K562 (cell line): ENCODE results near the gene UNKL. TPM values are rescaled to one million over a fixed set of nuclear protein-coding genes. Genes with fewer than 3 reads are reported as not detected.

Experiments
- CREBBP ChIP-seq: IDR thresholded peaks from one replicate; pipeline ENCODE4 v1.6.1; 2012; ENCODE audit warnings: low read depth, mild to moderate bottlenecking, control low read depth, inconsistent platforms, low read length
- GTF2E2 ChIP-seq: fragments of 200-800 bp; sonication (Bioruptor generic); IDR thresholded peaks from 2 replicates; pipeline ENCODE4 v1.6.1; 2016; ENCODE audit warnings: missing genetic modification characterization, missing compliant biosample characterization
- IFI16 ChIP-seq: fragments of 250-450 bp; sonication (Bioruptor Pico); IDR thresholded peaks from 2 replicates; pipeline ENCODE4 v2.1.2; 2022; ENCODE audit warnings: mild to moderate bottlenecking, inconsistent platforms
- KLF16 ChIP-seq: IDR thresholded peaks from 2 replicates; pipeline ENCODE4 v1.6.1; 2016; ENCODE audit warnings: antibody characterized with exemption
- NRF1 ChIP-seq, 2 experiments: fragments of 450-650 bp; IDR thresholded peaks in 1 of 2; conservative IDR thresholded peaks in 1 of 2; 2 replicates each; pipeline ENCODE4 v1.6.1; 2014; ENCODE audit warnings: mild to moderate bottlenecking in 2 of 2
- POLR2A ChIP-seq: fragments of 450-650 bp; conservative IDR thresholded peaks from 2 replicates; pipeline ENCODE4 v1.6.1; 2016
- RBM14 ChIP-seq: fragments of 200-400 bp; formaldehyde crosslinking; IDR thresholded peaks from 2 replicates; pipeline ENCODE4 v1.6.1; 2018; ENCODE audit warnings: low read depth, mild to moderate bottlenecking, low read length, moderate library complexity, borderline replicate concordance; ENCODE audit not compliant: insufficient read depth
- RUNX1 ChIP-seq: sonication (generic); IDR thresholded peaks from 2 replicates; pipeline ENCODE4 v1.6.1; 2016; ENCODE audit warnings: antibody characterized with exemption, low read depth
- SIX5 ChIP-seq, 2 experiments: IDR thresholded peaks; 2 replicates each; pipeline ENCODE4 v1.6.1; 2011; ENCODE audit warnings: low read length in 2 of 2, borderline replicate concordance in 1 of 2, low read depth in 1 of 2, mild to moderate bottlenecking in 1 of 2, moderate library complexity in 1 of 2; ENCODE audit not compliant: insufficient read depth in 1 of 2
- STAG1 ChIP-seq: sonication (generic); formaldehyde crosslinking; IDR thresholded peaks from 2 replicates; pipeline ENCODE4 v1.5.0; 2020; ENCODE audit warnings: missing genetic modification reagents, borderline replicate concordance
- STAT6 ChIP-seq: sonication (generic); formaldehyde crosslinking; IDR thresholded peaks from 2 replicates; pipeline ENCODE4 v1.8.1; 2023; ENCODE audit warnings: mild to moderate bottlenecking, missing genetic modification reagents
- YBX1 ChIP-seq: fragments of 450-650 bp; IDR thresholded peaks from 2 replicates; pipeline ENCODE4 v1.7.1; 2016; ENCODE audit warnings: mild to moderate bottlenecking
- ZBTB12 ChIP-seq: fragments of 250-450 bp; sonication (Bioruptor Pico); IDR thresholded peaks from 2 replicates; pipeline ENCODE4 v1.4.0; 2020
- ZC3H4 ChIP-seq: sonication (generic); formaldehyde crosslinking; IDR thresholded peaks from 2 replicates; pipeline ENCODE4 v1.9.0; 2021; ENCODE audit warnings: missing genetic modification reagents, borderline replicate concordance
- ZNF165 ChIP-seq: fragments of 250-450 bp; sonication (Bioruptor Pico); IDR thresholded peaks from 2 replicates; pipeline ENCODE4 v1.4.0; 2020; ENCODE audit warnings: borderline replicate concordance
- ZNF274 ChIP-seq: IDR thresholded peaks from 2 replicates; pipeline ENCODE4 v1.6.1; 2011; ENCODE audit warnings: low read depth, mild to moderate bottlenecking, low read length, moderate library complexity, borderline replicate concordance
- ZNF384 ChIP-seq: IDR thresholded peaks from 2 replicates; pipeline ENCODE4 v1.6.1; 2012; ENCODE audit warnings: low read depth, low read length, improper control_type of control experiment
- ZNF551 ChIP-seq: fragments of 250-450 bp; sonication (Bioruptor Pico); IDR thresholded peaks from 2 replicates; pipeline ENCODE4 v1.5.0; 2021; ENCODE audit warnings: mild to moderate bottlenecking, moderate library complexity
- ZNF655 ChIP-seq: fragments of 250-450 bp; sonication (Bioruptor Pico); IDR thresholded peaks from 2 replicates; pipeline ENCODE4 v1.5.0; 2021
- polyA plus RNA-seq, 8 experiments: library from polyadenylated mRNA; depleted of rRNA in 4 of 8; stranded (reverse) in 5 of 8; unstranded in 3 of 8; fragments of >200 nt; fragmentation: Nextera tagmentation in 2 of 8; fragmentation: Illumina TruSeq in 1 of 8; extraction: Ambion mirVana in 2 of 8; extraction: Trizol in 1 of 8; gene quantifications; 2 replicates each; pipeline versions ENCODE4 v1.2.1 to v1.2.3, GENCODE V29; 2011 to 2014; ENCODE audit warnings: inconsistent platforms in 1 of 8, missing spikeins in 1 of 8
- total RNA-seq, 7 experiments: library from RNA; depleted of rRNA in 6 of 7; stranded (reverse); fragments of >200 nt in 6 of 7; fragmentation: Illumina TruSeq in 2 of 7; extraction: Trizol in 2 of 7; gene quantifications; 2 replicates each; pipeline versions ENCODE4 v1.2.1 to v1.2.3, GENCODE V29; 2011 to 2021; ENCODE audit warnings: low replicate concordance in 1 of 7
- TF ChIP-seq, protein P1 (sequence below): fragments of 150-350 bp; IDR thresholded peaks from 2 replicates; pipeline ENCODE4 v1.6.1; 2014; ENCODE audit warnings: low read depth, mild to moderate bottlenecking, low read length, borderline replicate concordance

Gene UNKL
- total and polyA plus RNA-seq, 9 of the 15 experiments (the other 6 are each of a cell fraction or from before 2014, with no cell fraction given) = 0.37 to 30.2 (median 5.1) TPM

DNA sequence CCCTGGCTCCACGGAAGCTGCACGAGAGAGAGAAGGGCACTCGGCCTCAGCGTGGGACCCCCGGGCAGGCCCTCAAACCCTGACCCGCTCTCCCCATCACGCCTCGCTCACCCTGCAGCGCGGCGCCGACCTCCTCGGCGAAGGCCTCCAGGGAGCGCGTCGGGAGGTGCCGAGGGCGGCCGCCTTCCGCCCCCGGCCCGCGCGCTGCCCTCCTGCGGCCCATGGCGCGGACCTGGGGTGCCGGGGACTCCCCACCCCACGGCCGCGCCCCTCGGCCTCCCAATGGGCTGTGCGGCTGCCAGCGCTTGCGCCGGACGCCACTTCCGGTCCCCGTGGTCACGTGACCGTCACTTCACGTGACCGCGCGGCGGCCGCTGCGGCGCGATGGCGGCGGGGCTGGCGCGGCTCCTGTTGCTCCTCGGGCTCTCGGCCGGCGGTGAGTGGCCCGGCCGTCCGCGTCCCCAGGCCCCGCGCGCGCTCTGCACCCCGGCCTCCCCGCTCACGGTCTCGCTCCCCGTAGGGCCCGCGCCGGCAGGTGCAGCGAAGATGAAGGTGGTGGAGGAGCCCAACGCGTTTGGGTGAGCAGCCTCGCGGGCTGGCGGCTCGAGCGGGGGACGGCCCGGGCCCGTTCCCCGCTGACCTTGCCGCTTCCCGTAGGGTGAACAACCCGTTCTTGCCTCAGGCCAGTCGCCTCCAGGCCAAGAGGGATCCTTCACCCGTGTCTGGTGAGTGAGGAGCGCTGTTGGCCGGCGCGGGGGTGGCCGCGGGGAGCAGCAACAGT is 62.7 kb downstream of the UNKL start, which contains the start of the genes GNPTG and TSR3 (continued):
- TF ChIP-seq STAT6 (CRISPR knock-in tag) (no peak), GTF2E2 (tag) (no peak), RBM14 (no peak), STAG1 (CRISPR knock-in tag) (no peak), CREBBP (no peak), ZNF274 (no peak), POLR2A (peak; percentile 29; the same call in 1 of the 2 replicates), ZBTB12 (CRISPR knock-in tag) (0 out of 2 replicates have a peak, but pooled peaks have one; percentile 48), IFI16 (CRISPR knock-in tag) (no peak), ZNF551 (CRISPR knock-in tag) (no peak), NRF1 (conservative IDR thresholded peaks at IDR 0.05 in 1 of 2, IDR thresholded peaks at IDR 0.05 in 1 of 2) (peak in 1 of 2 experiments; percentile 89; a peak in 2 of 4 replicates), KLF16 (no peak), ZNF384 (no peak), ZNF165 (CRISPR knock-in tag) (no peak), ZNF655 (CRISPR knock-in tag) (no peak), ZC3H4 (peak; percentile 39; the same call in 1 of the 2 replicates), RUNX1 (no peak), SIX5 (IDR thresholded peaks at IDR 0.05; ENCODE audit: borderline replicate concordance in 1 of 2, insufficient read depth in 1 of 2, low read depth in 1 of 2, low read length in 2 of 2) (peak; percentile 30 to 35; a peak in 1 of 4 replicates), YBX1 (no peak)
- TF ChIP-seq, protein P1, sequence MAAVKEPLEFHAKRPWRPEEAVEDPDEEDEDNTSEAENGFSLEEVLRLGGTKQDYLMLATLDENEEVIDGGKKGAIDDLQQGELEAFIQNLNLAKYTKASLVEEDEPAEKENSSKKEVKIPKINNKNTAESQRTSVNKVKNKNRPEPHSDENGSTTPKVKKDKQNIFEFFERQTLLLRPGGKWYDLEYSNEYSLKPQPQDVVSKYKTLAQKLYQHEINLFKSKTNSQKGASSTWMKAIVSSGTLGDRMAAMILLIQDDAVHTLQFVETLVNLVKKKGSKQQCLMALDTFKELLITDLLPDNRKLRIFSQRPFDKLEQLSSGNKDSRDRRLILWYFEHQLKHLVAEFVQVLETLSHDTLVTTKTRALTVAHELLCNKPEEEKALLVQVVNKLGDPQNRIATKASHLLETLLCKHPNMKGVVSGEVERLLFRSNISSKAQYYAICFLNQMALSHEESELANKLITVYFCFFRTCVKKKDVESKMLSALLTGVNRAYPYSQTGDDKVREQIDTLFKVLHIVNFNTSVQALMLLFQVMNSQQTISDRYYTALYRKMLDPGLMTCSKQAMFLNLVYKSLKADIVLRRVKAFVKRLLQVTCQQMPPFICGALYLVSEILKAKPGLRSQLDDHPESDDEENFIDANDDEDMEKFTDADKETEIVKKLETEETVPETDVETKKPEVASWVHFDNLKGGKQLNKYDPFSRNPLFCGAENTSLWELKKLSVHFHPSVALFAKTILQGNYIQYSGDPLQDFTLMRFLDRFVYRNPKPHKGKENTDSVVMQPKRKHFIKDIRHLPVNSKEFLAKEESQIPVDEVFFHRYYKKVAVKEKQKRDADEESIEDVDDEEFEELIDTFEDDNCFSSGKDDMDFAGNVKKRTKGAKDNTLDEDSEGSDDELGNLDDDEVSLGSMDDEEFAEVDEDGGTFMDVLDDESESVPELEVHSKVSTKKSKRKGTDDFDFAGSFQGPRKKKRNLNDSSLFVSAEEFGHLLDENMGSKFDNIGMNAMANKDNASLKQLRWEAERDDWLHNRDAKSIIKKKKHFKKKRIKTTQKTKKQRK = no peak
